ENCODE results near the gene FN3KRP.

FN3KRP gene

GRCh38 chr17:82716203-82717010 is at the start of gene FN3KRP:
Gene FN3KRP (plus strand): TSS chr17:82716706. CDS start chr17:82716756, 50 bp downstream.
- peak; percentile 66 to 97 (median 86) for DNase-seq (ENCODE audit: low read depth in 3 of 3)

GRCh38 chr17:82666931-82667667 is 49.4 kb upstream of the FN3KRP start:
- no peak for DNase-seq (ENCODE audit: low read depth in 3 of 3)

GRCh38 chr17:82667668-82668000 is 48.9 kb upstream of the FN3KRP start:
- no peak for DNase-seq (ENCODE audit: low read depth in 3 of 3)

- DNase-seq (ENCODE audit: low read depth in 3 of 3), result no peak
Measured at GRCh38 chr17:82668024-82668630, 48.4 kb upstream of the FN3KRP start.

GRCh38 chr17:82668631-82669099 is 47.8 kb upstream of the FN3KRP start:
- DNase-seq (ENCODE audit: low read depth in 3 of 3), result peak in 2 of 3 experiments; percentile 16 to 48

GRCh38 chr17:82670661-82671450 is 45.6 kb upstream of the FN3KRP start:
- DNase-seq (ENCODE audit: low read depth in 3 of 3), result no peak

- DNase-seq (ENCODE audit: low read depth in 3 of 3), result no peak
Measured at GRCh38 chr17:82674656-82675475, 41.6 kb upstream of the FN3KRP start.

GRCh38 chr17:82675476-82676245 is 40.8 kb upstream of the FN3KRP start:
- no peak for DNase-seq (ENCODE audit: low read depth in 3 of 3)

GRCh38 chr17:82677353-82677925 is 39.1 kb upstream of the FN3KRP start:
- DNase-seq (ENCODE audit: low read depth in 3 of 3), result no peak

- no peak for DNase-seq (ENCODE audit: low read depth in 3 of 3)
Measured at GRCh38 chr17:82678265-82678891, 38.1 kb upstream of the FN3KRP start.

- DNase-seq (ENCODE audit: low read depth in 3 of 3), result no peak
Measured at GRCh38 chr17:82679586-82680465, 36.7 kb upstream of the FN3KRP start.

- no peak for DNase-seq (ENCODE audit: low read depth in 3 of 3)
Measured at GRCh38 chr17:82681547-82681946, 35.0 kb upstream of the FN3KRP start.

GRCh38 chr17:82683534-82683933 is 33.0 kb upstream of the FN3KRP start:
- DNase-seq (ENCODE audit: low read depth in 3 of 3), result no peak

GRCh38 chr17:82684228-82684841 is 32.2 kb upstream of the FN3KRP start:
- DNase-seq (ENCODE audit: low read depth in 3 of 3), result no peak

GRCh38 chr17:82685291-82685690 is 31.2 kb upstream of the FN3KRP start:
- no peak for DNase-seq (ENCODE audit: low read depth in 3 of 3)

- no peak for DNase-seq (ENCODE audit: low read depth in 3 of 3)
Measured at GRCh38 chr17:82686366-82687324, 29.9 kb upstream of the FN3KRP start.

Data from stimulated activated CD4-positive, alpha-beta T cell treated with anti-CD3 and anti-CD28 coated beads, TNF-alpha, amount 100 ng/mL, for 24 hours (primary cell).